HepG2 (cell line): ENCODE data around the gene UBE2O. TPM values are rescaled to one million over a fixed set of nuclear protein-coding genes. Genes with fewer than 3 reads are reported as not detected.

Source experiments
- ATF1 ChIP-seq: IDR thresholded peaks from 2 replicates; pipeline ENCODE4 v1.6.1; 2016; ENCODE audit warnings: mild to moderate bottlenecking, control low read depth
- CEBPZ ChIP-seq: IDR thresholded peaks from 2 replicates; pipeline ENCODE4 v1.6.1; 2012; ENCODE audit warnings: low read length, improper control_type of control experiment
- ETV6 ChIP-seq: sonication (generic); formaldehyde crosslinking; conservative IDR thresholded peaks from 2 replicates; pipeline ENCODE4 v1.4.0; 2020; ENCODE audit warnings: missing genetic modification reagents
- GMEB1 ChIP-seq: sonication (generic); formaldehyde crosslinking; IDR thresholded peaks from 2 replicates; pipeline ENCODE4 v1.5.1; 2020; ENCODE audit warnings: missing genetic modification reagents, mild to moderate bottlenecking, borderline replicate concordance
- GZF1 ChIP-seq: sonication (generic); formaldehyde crosslinking; IDR thresholded peaks from 2 replicates; pipeline ENCODE4 v1.5.1; 2020; ENCODE audit warnings: mild to moderate bottlenecking, missing genetic modification reagents
- HOXA7 ChIP-seq: sonication (generic); formaldehyde crosslinking; IDR thresholded peaks from 2 replicates; pipeline ENCODE4 v1.8.1; 2022; ENCODE audit warnings: mild to moderate bottlenecking, missing genetic modification reagents, moderate library complexity
- IKZF4 ChIP-seq: sonication (generic); formaldehyde crosslinking; IDR thresholded peaks from 2 replicates; pipeline ENCODE4 v1.5.1; 2020; ENCODE audit warnings: borderline replicate concordance, mild to moderate bottlenecking, low read depth, missing genetic modification reagents; ENCODE audit errors: not compliant biosample characterization
- KAT7 ChIP-seq: IDR thresholded peaks from 2 replicates; pipeline ENCODE4 v1.6.1; 2018; ENCODE audit warnings: borderline replicate concordance, missing compliant biosample characterization
- MTF1 ChIP-seq: sonication (generic); formaldehyde crosslinking; IDR thresholded peaks from 2 replicates; pipeline ENCODE4 v1.5.0; 2020; ENCODE audit warnings: missing genetic modification reagents
- MYNN ChIP-seq: sonication (generic); formaldehyde crosslinking; IDR thresholded peaks from 2 replicates; pipeline ENCODE4 v1.4.0; 2020; ENCODE audit warnings: mild to moderate bottlenecking, low read depth, missing genetic modification reagents
- NR3C1 ChIP-seq: sonication (generic); formaldehyde crosslinking; IDR thresholded peaks from 2 replicates; pipeline ENCODE4 v1.4.0; 2020; ENCODE audit warnings: missing genetic modification reagents
- PAF1 ChIP-seq: IDR thresholded peaks from 2 replicates; pipeline ENCODE4 v1.6.1; 2016; ENCODE audit warnings: missing genetic modification reagents, missing compliant biosample characterization
- PHF5A ChIP-seq: IDR thresholded peaks from one replicate; pipeline ENCODE4 v1.6.1; 2018; ENCODE audit warnings: low read depth, missing genetic modification reagents; ENCODE audit not compliant: unreplicated experiment
- POLR2G ChIP-seq: fragments of 200-400 bp; formaldehyde crosslinking; IDR thresholded peaks from 2 replicates; pipeline ENCODE4 v1.6.1; 2018; ENCODE audit warnings: mild to moderate bottlenecking, low read depth, low read length, moderate library complexity
- RFX1 ChIP-seq: fragments of 450-650 bp; IDR thresholded peaks from 2 replicates; pipeline ENCODE4 v1.6.1; 2017
- SMAD1 ChIP-seq: sonication (generic); formaldehyde crosslinking; IDR thresholded peaks from 2 replicates; pipeline ENCODE4 v1.4.0; 2020; ENCODE audit warnings: missing genetic modification reagents, low read depth, mild to moderate bottlenecking, borderline replicate concordance
- SRSF1 ChIP-seq: fragments of 200-400 bp; formaldehyde crosslinking; optimal IDR thresholded peaks from 2 replicates; pipeline ENCODE3; 2017; ENCODE audit warnings: mild to moderate bottlenecking, low read depth, low read length, moderate library complexity
- THAP7 ChIP-seq: sonication (generic); formaldehyde crosslinking; IDR thresholded peaks from 2 replicates; pipeline ENCODE4 v1.8.1; 2023; ENCODE audit warnings: mild to moderate bottlenecking, missing genetic modification reagents
- XRCC5 ChIP-seq: fragments of 200-400 bp; formaldehyde crosslinking; optimal IDR thresholded peaks from 2 replicates; pipeline ENCODE3; 2017; ENCODE audit warnings: mild to moderate bottlenecking, low read length
- ZNF207 ChIP-seq: fragments of 450-650 bp; IDR thresholded peaks from 2 replicates; pipeline ENCODE4 v1.6.1; 2016; ENCODE audit warnings: antibody characterized with exemption, borderline replicate concordance
- ZNF367 ChIP-seq: sonication (generic); formaldehyde crosslinking; IDR thresholded peaks from 2 replicates; pipeline ENCODE4 v1.4.0; 2020; ENCODE audit warnings: missing genetic modification reagents, borderline replicate concordance
- ZNF552 ChIP-seq: sonication (generic); formaldehyde crosslinking; IDR thresholded peaks from 2 replicates; pipeline ENCODE4 v1.9.0; 2022; ENCODE audit warnings: missing genetic modification reagents, mild to moderate bottlenecking, borderline replicate concordance
- ZNF629 ChIP-seq: sonication (generic); formaldehyde crosslinking; conservative IDR thresholded peaks from 2 replicates; pipeline ENCODE4 v1.5.0; 2020; ENCODE audit warnings: missing genetic modification reagents
- ZNF720 ChIP-seq: sonication (generic); formaldehyde crosslinking; IDR thresholded peaks from 2 replicates; pipeline ENCODE4 v1.4.0; 2020; ENCODE audit warnings: missing genetic modification reagents
- ZNF891 ChIP-seq: sonication (generic); formaldehyde crosslinking; IDR thresholded peaks from 2 replicates; pipeline ENCODE4 v1.5.0; 2020; ENCODE audit warnings: mild to moderate bottlenecking, missing genetic modification reagents
- polyA plus RNA-seq, 8 experiments: library from polyadenylated mRNA; depleted of rRNA in 3 of 8; stranded (reverse) in 7 of 8; unstranded in 1 of 8; fragments of >200 nt; fragmentation: Illumina TruSeq in 4 of 8; extraction: Trizol in 4 of 8; gene quantifications; 2 replicates each; pipeline versions ENCODE4 v1.2.1 to v1.2.3, GENCODE V29; 2011 to 2016; ENCODE audit warnings: low read depth in 4 of 8, missing spikeins in 1 of 8, mixed read lengths in 1 of 8; ENCODE audit not compliant: insufficient read depth in 1 of 8
- total RNA-seq, 5 experiments: library from RNA; depleted of rRNA; stranded (reverse); fragments of >200 nt; fragmentation: Illumina TruSeq; extraction: Trizol; gene quantifications; 2 replicates each; pipeline ENCODE4 v1.2.3, GENCODE V29; 2016; ENCODE audit warnings: low read depth in 1 of 5

Gene UBE2O
- total and polyA plus RNA-seq, 2 of the 13 experiments (the other 11 are each of a cell fraction or from before 2014, with no cell fraction given), result 21.5 to 23.5 TPM

GRCh38 chr17:76357597-76358158, 95.3 kb downstream of the UBE2O start (continued):
- TF ChIP-seq CEBPZ, result no peak
- no peak for TF ChIP-seq RFX1
- no peak for TF ChIP-seq PHF5A (CRISPR knock-in tag)
- peak; percentile 82 for TF ChIP-seq POLR2G
- 0 out of 2 replicates have a peak, but pooled peaks have one; percentile 39 for TF ChIP-seq THAP7 (CRISPR knock-in tag)
- peak; percentile 50; the same call in 1 of the 2 replicates for TF ChIP-seq ETV6 (CRISPR knock-in tag)
- no peak for TF ChIP-seq ZNF629 (CRISPR knock-in tag)
- TF ChIP-seq KAT7 (CRISPR knock-in tag), result no peak
- TF ChIP-seq MTF1 (CRISPR knock-in tag), result no peak
- TF ChIP-seq IKZF4 (CRISPR knock-in tag), result no peak
- no peak for TF ChIP-seq ATF1 (CRISPR knock-in tag)
- TF ChIP-seq ZNF207, result no peak
- no peak for TF ChIP-seq XRCC5
- no peak for TF ChIP-seq NR3C1 (CRISPR knock-in tag)
- TF ChIP-seq MYNN (CRISPR knock-in tag), result 0 out of 2 replicates have a peak, but pooled peaks have one; percentile 64
- no peak for TF ChIP-seq SMAD1
- no peak for TF ChIP-seq ZNF552 (CRISPR knock-in tag)
- no peak for TF ChIP-seq ZNF367 (CRISPR knock-in tag)
- TF ChIP-seq GZF1 (CRISPR knock-in tag), result no peak
- TF ChIP-seq SRSF1, result no peak
- TF ChIP-seq PAF1 (CRISPR knock-in tag), result no peak
- no peak for TF ChIP-seq GMEB1 (CRISPR knock-in tag)
- TF ChIP-seq ZNF720 (CRISPR knock-in tag), result no peak
- TF ChIP-seq ZNF891 (CRISPR knock-in tag), result no peak
- no peak for TF ChIP-seq HOXA7
